A549 (cell line): ENCODE results near the gene HLTF. TPM values are rescaled to one million over a fixed set of nuclear protein-coding genes. Genes with fewer than 3 reads are reported as not detected.
A peak's percentile ranks its signal among the peaks of the same experiment; 100 is the strongest.

Experiments used
- ATAC-seq, 2 experiments: fragments of 200-7000 bp in 1 of 2; fragments of >200 bp in 1 of 2; cut with Nextera tagmentation in 1 of 2; cut with Tn5 transposase in 1 of 2; 3 replicates each; pipeline versions ENCODE4 v1.8.0 to v1.9.1; 2018 to 2020; ENCODE audit warnings: mild to moderate bottlenecking in 1 of 2, moderate library complexity in 1 of 2
- CTCF ChIA-PET: fragments of 300-600 bp; sonication (Branson Sonifier 250); formaldehyde crosslinking; extraction: SDS; loops from one replicate; lab custom pipeline; 2021; ENCODE audit warnings: antibody characterized with exemption, inconsistent platforms; lab: Yijun Ruan, JAX
- POLR2A ChIA-PET: fragments of 350-600 bp; formaldehyde crosslinking; extraction: SDS; loops from one replicate; lab custom pipeline; 2021; ENCODE audit warnings: antibody characterized with exemption, inconsistent platforms; lab: Yijun Ruan, JAX
- DNase-seq, 2 experiments: peaks; one replicate each; pipeline versions ENCODE4 v3.0.0 to v3.0.0-alpha.2; 2011 to 2016; ENCODE audit warnings: low read depth in 1 of 2, low spot score in 1 of 2
- FAIRE-seq: peaks from 2 replicates; lab custom pipeline; 2011; peaks lifted over from hg19 to GRCh38; lab: Jason Lieb, UNC
- H3K27ac ChIP-seq, 2 experiments: fragments of >200 bp; sonication (Bioruptor Twin); formaldehyde crosslinking; 3 replicates each; pipeline ENCODE4 v1.5.1; 2016 to 2017
- H3K4me1 ChIP-seq: fragments of >200 bp; sonication (Bioruptor Twin); formaldehyde crosslinking; 3 replicates; pipeline ENCODE4 v1.6.1; 2016
- H3K4me2 ChIP-seq: fragments of >200 bp; sonication (Bioruptor Twin); formaldehyde crosslinking; 3 replicates; pipeline ENCODE4 v1.6.1; 2016
- H3K4me3 ChIP-seq: fragments of >200 bp; sonication (Bioruptor Twin); formaldehyde crosslinking; 3 replicates; pipeline ENCODE4 v1.5.1; 2016
- H3K9me3 ChIP-seq: fragments of >200 bp; sonication (Bioruptor Twin); formaldehyde crosslinking; 3 replicates; pipeline ENCODE4 v1.6.1; 2016
- CBX2 ChIP-seq: fragments of 200-600 bp; sonication (generic); IDR thresholded peaks from 2 replicates; pipeline ENCODE4 v1.6.1; 2016; ENCODE audit warnings: low read depth, mild to moderate bottlenecking, borderline replicate concordance
- CEBPB ChIP-seq, 2 experiments: fragments of >200 bp in 1 of 2; sonication (Bioruptor Twin) in 1 of 2; formaldehyde crosslinking in 1 of 2; IDR thresholded peaks; 2 replicates each; pipeline ENCODE4 v1.6.1; 2012 to 2016
- CHD2 ChIP-seq: fragments of 150-350 bp; IDR thresholded peaks from 2 replicates; pipeline ENCODE4 v1.6.1; 2014; ENCODE audit warnings: low read length; ENCODE audit not compliant: partially characterized antibody
- CHD4 ChIP-seq: fragments of 200-600 bp; sonication (generic); IDR thresholded peaks from 2 replicates; pipeline ENCODE4 v1.6.1; 2016; ENCODE audit warnings: antibody characterized with exemption, mild to moderate bottlenecking, borderline replicate concordance
- EHMT2 ChIP-seq: fragments of 200-600 bp; sonication (generic); IDR thresholded peaks from 2 replicates; pipeline ENCODE4 v1.6.1; 2016; ENCODE audit warnings: antibody characterized with exemption, low read depth, mild to moderate bottlenecking, moderate library complexity
- FOSL2 ChIP-seq, 2 experiments: fragments of 450-650 bp in 1 of 2; fragments of >200 bp in 1 of 2; sonication (Bioruptor Twin) in 1 of 2; formaldehyde crosslinking; IDR thresholded peaks; 2 replicates each; pipeline versions ENCODE4 v1.5.0 to v1.6.1; 2016 to 2020; ENCODE audit warnings: mild to moderate bottlenecking in 1 of 2, moderate library complexity in 1 of 2
- FOXS1 ChIP-seq: fragments of 250-450 bp; sonication (Bioruptor Pico); IDR thresholded peaks from 2 replicates; pipeline ENCODE4 v1.5.0; 2020; ENCODE audit warnings: mild to moderate bottlenecking, moderate library complexity
- GATA3 ChIP-seq: IDR thresholded peaks from 2 replicates; pipeline ENCODE4 v1.6.1; 2012; ENCODE audit warnings: borderline replicate concordance
- HOXB13 ChIP-seq: fragments of 250-450 bp; sonication (Bioruptor Pico); IDR thresholded peaks from 2 replicates; pipeline ENCODE4 v1.5.0; 2020; ENCODE audit warnings: low read depth, mild to moderate bottlenecking, moderate library complexity
- JUN ChIP-seq, 2 experiments: fragments of >200 bp; sonication (Bioruptor Twin); formaldehyde crosslinking; IDR thresholded peaks; 2 replicates in 1 of 2; 3 replicates in 1 of 2; pipeline ENCODE4 v1.6.1; 2016 to 2017
- JUNB ChIP-seq: fragments of >200 bp; sonication (Bioruptor Twin); formaldehyde crosslinking; IDR thresholded peaks from 2 replicates; pipeline ENCODE4 v1.6.1; 2016
- MYC ChIP-seq: IDR thresholded peaks from 2 replicates; pipeline ENCODE4 v1.6.1; 2012; ENCODE audit warnings: mild to moderate bottlenecking, inconsistent platforms, low read length, improper control_type of control experiment, borderline replicate concordance
- NPAS2 ChIP-seq: fragments of 250-450 bp; sonication (Bioruptor Pico); IDR thresholded peaks from 2 replicates; pipeline ENCODE4 v1.8.0; 2022; ENCODE audit warnings: mild to moderate bottlenecking, moderate library complexity, borderline replicate concordance
- NR3C1 ChIP-seq: fragments of >200 bp; sonication (Bioruptor Twin); formaldehyde crosslinking; IDR thresholded peaks from 3 replicates; pipeline ENCODE4 v1.6.1; 2017
- PHF8 ChIP-seq: fragments of 200-600 bp; sonication (generic); IDR thresholded peaks from 2 replicates; pipeline ENCODE4 v1.6.1; 2016; ENCODE audit warnings: low read depth, mild to moderate bottlenecking, antibody characterized with exemption, moderate library complexity, borderline replicate concordance
- POLR2AphosphoS2 ChIP-seq: conservative IDR thresholded peaks from 2 replicates; pipeline ENCODE4 v1.6.1; 2012; ENCODE audit warnings: low read length, improper control_type of control experiment, inconsistent platforms
- RAD21 ChIP-seq, 2 experiments: fragments of >200 bp in 1 of 2; sonication (Bioruptor Twin) in 1 of 2; formaldehyde crosslinking in 1 of 2; IDR thresholded peaks in 1 of 2; conservative IDR thresholded peaks in 1 of 2; 2 replicates in 1 of 2; 3 replicates in 1 of 2; pipeline ENCODE4 v1.6.1; 2012 to 2018; ENCODE audit warnings: inconsistent platforms in 1 of 2
- RARB ChIP-seq: fragments of 250-450 bp; sonication (Bioruptor Pico); IDR thresholded peaks from 2 replicates; pipeline ENCODE4 v1.8.0; 2021; ENCODE audit warnings: mild to moderate bottlenecking, moderate library complexity
- RFX5 ChIP-seq: fragments of 450-650 bp; IDR thresholded peaks from 2 replicates; pipeline ENCODE4 v1.7.1; 2014; ENCODE audit warnings: antibody characterized with exemption, mild to moderate bottlenecking, moderate library complexity
- RNF2 ChIP-seq: fragments of 200-600 bp; sonication (generic); IDR thresholded peaks from 2 replicates; pipeline ENCODE4 v1.6.1; 2016; ENCODE audit warnings: low read depth, mild to moderate bottlenecking, antibody characterized with exemption, moderate library complexity, borderline replicate concordance
- SMC3 ChIP-seq: fragments of >200 bp; sonication (Bioruptor Twin); formaldehyde crosslinking; IDR thresholded peaks from 3 replicates; pipeline ENCODE4 v1.6.1; 2018; ENCODE audit warnings: inconsistent platforms
- SREBF2 ChIP-seq: fragments of 450-650 bp; IDR thresholded peaks from 2 replicates; pipeline ENCODE4 v1.6.1; 2014; ENCODE audit warnings: mild to moderate bottlenecking, moderate library complexity
- TFCP2L1 ChIP-seq: fragments of 250-450 bp; sonication (Bioruptor Pico); IDR thresholded peaks from 2 replicates; pipeline ENCODE4 v1.5.0; 2021; ENCODE audit warnings: mild to moderate bottlenecking
- TP53 ChIP-seq: fragments of 250-450 bp; sonication (Bioruptor Pico); IDR thresholded peaks from 2 replicates; pipeline ENCODE4 v1.5.0; 2021; ENCODE audit warnings: mild to moderate bottlenecking, moderate library complexity
- ZC3H11A ChIP-seq: fragments of 450-650 bp; IDR thresholded peaks from 2 replicates; pipeline ENCODE4 v1.6.1; 2014; ENCODE audit warnings: antibody characterized with exemption, mild to moderate bottlenecking
- ZFP36 ChIP-seq: fragments of 450-650 bp; IDR thresholded peaks from 2 replicates; pipeline ENCODE4 v1.6.1; 2014; ENCODE audit warnings: borderline replicate concordance; ENCODE audit not compliant: partially characterized antibody
- ZNF302 ChIP-seq: fragments of 250-450 bp; sonication (Bioruptor Pico); IDR thresholded peaks from 2 replicates; pipeline ENCODE4 v1.9.0; 2021; ENCODE audit warnings: inconsistent platforms, mild to moderate bottlenecking, moderate library complexity
- WGBS: methylation state at CpG from one replicate; pipeline ENCODE4 v1.1.6; 2017; ENCODE audit errors: missing lambda C conversion rate; 5-methylcytosine and 5-hydroxymethylcytosine counted together
- polyA plus RNA-seq, 4 experiments: library from polyadenylated mRNA; depleted of rRNA in 3 of 4; stranded (reverse); fragments of >200 nt; fragmentation: RNase III in 1 of 4; extraction: RNeasy Plus Mini Kit Qiagen cat#74134 plus additional on column Dnase treatment in 1 of 4; gene quantifications; 2 replicates in 3 of 4; 3 replicates in 1 of 4; pipeline ENCODE4 v1.2.3, GENCODE V29; 2011 to 2017
- TF ChIP-seq, protein P1 (sequence below): fragments of >200 bp; sonication (Bioruptor Twin); formaldehyde crosslinking; IDR thresholded peaks from 3 replicates; pipeline ENCODE4 v1.5.1; 2016
- TF ChIP-seq, protein P2 (sequence below): fragments of 250-450 bp; sonication (Bioruptor Pico); IDR thresholded peaks from 2 replicates; pipeline ENCODE4 v1.5.0; 2020; ENCODE audit warnings: low read depth, mild to moderate bottlenecking, moderate library complexity
- TF ChIP-seq, protein P3 (sequence below): fragments of 450-650 bp; IDR thresholded peaks from 2 replicates; pipeline ENCODE4 v1.6.1; 2014; ENCODE audit warnings: antibody characterized with exemption

HLTF gene
- polyA plus RNA-seq, 2 of the 4 experiments (the other 2 are of a cell fraction): 26.7 to 61.6 TPM

DNA sequence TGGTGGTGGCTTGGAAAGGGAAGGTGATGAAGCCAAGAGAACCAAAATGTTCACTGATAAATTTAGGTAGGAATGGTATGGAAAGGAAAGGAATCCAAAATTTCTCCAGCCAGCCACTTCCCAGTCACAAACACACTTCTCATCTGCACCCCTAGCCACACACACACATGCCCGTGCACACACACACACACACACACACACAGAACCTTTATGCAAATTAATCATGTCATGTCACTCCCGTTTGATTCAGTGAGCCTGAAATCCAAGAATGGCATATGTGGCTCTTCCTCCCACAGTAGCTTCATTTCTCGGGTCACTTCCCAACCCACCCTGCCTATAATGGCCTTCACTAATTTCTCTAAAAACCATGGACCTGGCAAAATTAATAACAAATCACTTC lies 3.1 kb upstream of the HLTF start:
- no peak for FAIRE-seq
- TF ChIP-seq RARB (CRISPR knock-in tag): no peak
- TF ChIP-seq GATA3: no peak
- no peak for TF ChIP-seq JUN (IDR thresholded peaks at IDR 0.05)
- TF ChIP-seq, protein P1, sequence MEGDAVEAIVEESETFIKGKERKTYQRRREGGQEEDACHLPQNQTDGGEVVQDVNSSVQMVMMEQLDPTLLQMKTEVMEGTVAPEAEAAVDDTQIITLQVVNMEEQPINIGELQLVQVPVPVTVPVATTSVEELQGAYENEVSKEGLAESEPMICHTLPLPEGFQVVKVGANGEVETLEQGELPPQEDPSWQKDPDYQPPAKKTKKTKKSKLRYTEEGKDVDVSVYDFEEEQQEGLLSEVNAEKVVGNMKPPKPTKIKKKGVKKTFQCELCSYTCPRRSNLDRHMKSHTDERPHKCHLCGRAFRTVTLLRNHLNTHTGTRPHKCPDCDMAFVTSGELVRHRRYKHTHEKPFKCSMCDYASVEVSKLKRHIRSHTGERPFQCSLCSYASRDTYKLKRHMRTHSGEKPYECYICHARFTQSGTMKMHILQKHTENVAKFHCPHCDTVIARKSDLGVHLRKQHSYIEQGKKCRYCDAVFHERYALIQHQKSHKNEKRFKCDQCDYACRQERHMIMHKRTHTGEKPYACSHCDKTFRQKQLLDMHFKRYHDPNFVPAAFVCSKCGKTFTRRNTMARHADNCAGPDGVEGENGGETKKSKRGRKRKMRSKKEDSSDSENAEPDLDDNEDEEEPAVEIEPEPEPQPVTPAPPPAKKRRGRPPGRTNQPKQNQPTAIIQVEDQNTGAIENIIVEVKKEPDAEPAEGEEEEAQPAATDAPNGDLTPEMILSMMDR: no peak
- no peak for TF ChIP-seq RAD21 (conservative IDR thresholded peaks at IDR 0.05 in 1 of 2, IDR thresholded peaks at IDR 0.05 in 1 of 2)
- TF ChIP-seq, protein P2, sequence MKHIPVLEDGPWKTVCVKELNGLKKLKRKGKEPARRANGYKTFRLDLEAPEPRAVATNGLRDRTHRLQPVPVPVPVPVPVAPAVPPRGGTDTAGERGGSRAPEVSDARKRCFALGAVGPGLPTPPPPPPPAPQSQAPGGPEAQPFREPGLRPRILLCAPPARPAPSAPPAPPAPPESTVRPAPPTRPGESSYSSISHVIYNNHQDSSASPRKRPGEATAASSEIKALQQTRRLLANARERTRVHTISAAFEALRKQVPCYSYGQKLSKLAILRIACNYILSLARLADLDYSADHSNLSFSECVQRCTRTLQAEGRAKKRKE (CRISPR knock-in tag): no peak
- no peak for TF ChIP-seq EHMT2
- no peak for TF ChIP-seq CEBPB (IDR thresholded peaks at IDR 0.05)
- no peak for TF ChIP-seq ZFP36
- TF ChIP-seq JUNB: no peak
- TF ChIP-seq MYC: no peak
- no peak for TF ChIP-seq ZC3H11A
- TF ChIP-seq RNF2: no peak
- no peak for TF ChIP-seq CBX2
- no peak for TF ChIP-seq CHD4
- TF ChIP-seq, all 56 proteins: peak for 0
- ATAC-seq (no peak), DNase-seq (no peak)
- Histone ChIP-seq H3K4me1 (peaks cover 8% of the 10 kb centered on the region), H3K27ac (no peak overlapping the region), H3K4me2 (no peak overlapping the region), H3K9me3 (peaks cover 6% of the 10 kb centered on the region; the same call in 1 of the 3 replicates), H3K4me3 (no peak overlapping the region)
- ChIA-PET POLR2A (no interaction called here), CTCF (interaction anchor here (4.2 kb wide), 1 partner anchor 30 kb away, joined by 11 read pairs; no protein-coding TSS in a partner anchor)
- WGBS: 78% methylated on average over 2 of the region's 3 CpGs

DNA sequence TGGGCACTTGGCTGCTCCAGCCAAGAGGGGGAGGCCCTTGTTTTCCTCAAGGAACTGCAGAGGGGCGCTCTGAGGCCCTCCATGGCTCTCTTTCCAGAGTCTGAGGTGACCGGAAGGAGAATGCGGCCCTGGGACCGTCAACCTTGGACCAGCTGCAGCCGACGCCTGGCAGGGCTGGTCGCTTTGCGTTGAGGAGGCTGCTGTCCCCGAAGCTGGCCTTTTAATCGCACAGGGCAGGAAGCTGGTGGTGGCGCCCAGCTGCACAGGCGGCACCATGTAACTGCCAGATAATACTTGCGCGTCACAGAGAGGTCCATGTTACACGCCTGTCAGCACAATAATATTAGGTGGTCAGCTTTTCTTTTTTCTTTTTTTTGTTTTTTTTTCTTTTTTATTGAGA lies 875 bp upstream of the HLTF start:
- FAIRE-seq: no peak

More for the DNA sequence above, 875 bp upstream of the HLTF start:
- 98% methylated on average over 15 of the region's 15 CpGs for WGBS
- DNase-seq (no peak), ATAC-seq (no peak)
- no peak for TF ChIP-seq TP53 (CRISPR knock-in tag)
- TF ChIP-seq, protein P3, sequence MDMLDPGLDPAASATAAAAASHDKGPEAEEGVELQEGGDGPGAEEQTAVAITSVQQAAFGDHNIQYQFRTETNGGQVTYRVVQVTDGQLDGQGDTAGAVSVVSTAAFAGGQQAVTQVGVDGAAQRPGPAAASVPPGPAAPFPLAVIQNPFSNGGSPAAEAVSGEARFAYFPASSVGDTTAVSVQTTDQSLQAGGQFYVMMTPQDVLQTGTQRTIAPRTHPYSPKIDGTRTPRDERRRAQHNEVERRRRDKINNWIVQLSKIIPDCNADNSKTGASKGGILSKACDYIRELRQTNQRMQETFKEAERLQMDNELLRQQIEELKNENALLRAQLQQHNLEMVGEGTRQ: no peak
- no peak for TF ChIP-seq SMC3
- TF ChIP-seq SREBF2: no peak
- no peak for TF ChIP-seq NPAS2 (CRISPR knock-in tag)
- TF ChIP-seq RARB (CRISPR knock-in tag): no peak
- no peak for TF ChIP-seq FOXS1 (CRISPR knock-in tag)
- no peak for TF ChIP-seq CHD2
- TF ChIP-seq ZC3H11A: no peak
- TF ChIP-seq PHF8: no peak
- TF ChIP-seq CHD4: no peak
- no peak for TF ChIP-seq RFX5
- TF ChIP-seq HOXB13 (CRISPR knock-in tag): no peak
- TF ChIP-seq ZNF302 (CRISPR knock-in tag): no peak
- no peak for TF ChIP-seq NR3C1
- TF ChIP-seq POLR2AphosphoS2: no peak
- TF ChIP-seq CBX2: no peak
- TF ChIP-seq TFCP2L1 (CRISPR knock-in tag): no peak
- TF ChIP-seq FOSL2 (IDR thresholded peaks at IDR 0.05): no peak
- no peak for TF ChIP-seq FOSL2 (CRISPR knock-in tag; IDR thresholded peaks at IDR 0.05)
- no peak overlapping the region for H3K4me2 ChIP-seq
- H3K4me1 ChIP-seq: peaks cover 16% of the 10 kb centered on the region
- H3K27ac ChIP-seq: peak overlapping the region in 1 of 2 experiments; percentile 90; a peak in 2 of 6 replicates
- H3K9me3 ChIP-seq: peaks cover 6% of the 10 kb centered on the region; the same call in 1 of the 3 replicates
- POLR2A ChIA-PET: no interaction called here
- CTCF ChIA-PET: interaction anchor here (0.6 kb wide), 1 partner anchor 9 kb away, joined by 3 read pairs; no protein-coding TSS in a partner anchor
- no peak overlapping the region for H3K4me3 ChIP-seq
